ENCODE data around the gene ANKS1A. TPM values are rescaled to one million over a fixed set of nuclear protein-coding genes. Genes with fewer than 3 reads are reported as not detected.
"Not testable (repeated sequence)": the region's sequence is repeated elsewhere in the genome, so short reads cannot be mapped to it uniquely, and the experiment has no call there.

Gene ANKS1A
- total RNA-seq, 2 donors from 2014 or later: 25.3 to 26.0 TPM

- Histone ChIP-seq H3K9ac (ENCODE audit: low read depth in 2 of 2, low read length in 2 of 2) (no peak overlapping the region), H3K36me3 (no peaks in the 10 kb centered on the region)
- TF ChIP-seq CTCF (IDR thresholded peaks at IDR 0.05): no peak
Measured at GRCh38 chr6:34897130-34897529, 8.1 kb downstream of the ANKS1A start.

GRCh38 chr6:34897716-34898115, 8.7 kb downstream of the ANKS1A start:
- H3K4me3 ChIP-seq: no peak overlapping the region
- no peak for DNase-seq
- no peak for TF ChIP-seq CTCF (IDR thresholded peaks at IDR 0.05)
- H3K27me3 ChIP-seq: no peaks in the 10 kb centered on the region
- intact Hi-C loops (cut with DNase I): no loop called here
- H3K9ac ChIP-seq (ENCODE audit: low read depth in 2 of 2, low read length in 2 of 2): no peak overlapping the region
- H3K9me3 ChIP-seq: no peaks in the 10 kb centered on the region
- H3K4me1 ChIP-seq: no peaks in the 10 kb centered on the region
- H3K27ac ChIP-seq: no peak overlapping the region
- no peaks in the 10 kb centered on the region for H3K36me3 ChIP-seq

More at GRCh38 chr6:34897130-34897529, 8.1 kb downstream of the ANKS1A start:
- Histone ChIP-seq H3K4me1 (no peaks in the 10 kb centered on the region), H3K27ac (no peak overlapping the region), H3K4me3 (no peak overlapping the region), H3K27me3 (no peaks in the 10 kb centered on the region), H3K9me3 (no peaks in the 10 kb centered on the region)
- intact Hi-C loops (cut with DNase I): no loop called here
- DNase-seq: no peak

GRCh38 chr6:34899748-34900147, 10.7 kb downstream of the ANKS1A start:
- H3K27ac ChIP-seq; DNase-seq; intact Hi-C loops (cut with DNase I): not testable (repeated sequence)

GRCh38 chr6:34900321-34901031, 11.4 kb downstream of the ANKS1A start:
- no peak for TF ChIP-seq CTCF (IDR thresholded peaks at IDR 0.05)
- H3K27ac ChIP-seq: no peak overlapping the region
- H3K36me3 ChIP-seq: no peaks in the 10 kb centered on the region
- no peaks in the 10 kb centered on the region for H3K4me1 ChIP-seq
- no peaks in the 10 kb centered on the region for H3K9me3 ChIP-seq
- no peak overlapping the region for H3K4me3 ChIP-seq
- H3K27me3 ChIP-seq: no peaks in the 10 kb centered on the region
- DNase-seq: no peak
- H3K9ac ChIP-seq (ENCODE audit: low read depth in 2 of 2, low read length in 2 of 2): no peak overlapping the region
- intact Hi-C loops (cut with DNase I): no loop called here

More at GRCh38 chr6:34899748-34900147, 10.7 kb downstream of the ANKS1A start:
- not testable (repeated sequence) for H3K36me3 ChIP-seq; H3K9ac ChIP-seq (ENCODE audit: low read depth in 2 of 2, low read length in 2 of 2); H3K9me3 ChIP-seq; H3K4me1 ChIP-seq; H3K27me3 ChIP-seq; H3K4me3 ChIP-seq

- TF ChIP-seq CTCF (IDR thresholded peaks at IDR 0.05): no peak
- Histone ChIP-seq H3K27me3 (no peaks in the 10 kb centered on the region), H3K36me3 (no peaks in the 10 kb centered on the region), H3K9me3 (no peaks in the 10 kb centered on the region), H3K4me3 (no peak overlapping the region), H3K27ac (no peak overlapping the region), H3K4me1 (no peaks in the 10 kb centered on the region), H3K9ac (ENCODE audit: low read depth in 2 of 2, low read length in 2 of 2) (no peak overlapping the region)
- no peak for DNase-seq
- intact Hi-C loops (cut with DNase I): no loop called here
Measured at GRCh38 chr6:34901930-34902329, 12.9 kb downstream of the ANKS1A start.

GRCh38 chr6:34904990-34905613, 16.0 kb downstream of the ANKS1A start:
- H3K36me3 ChIP-seq: no peaks in the 10 kb centered on the region
- H3K4me1 ChIP-seq: no peaks in the 10 kb centered on the region
- no peaks in the 10 kb centered on the region for H3K9me3 ChIP-seq
- no peak for DNase-seq
- H3K27me3 ChIP-seq: no peaks in the 10 kb centered on the region
- no peak overlapping the region for H3K27ac ChIP-seq
- no peak overlapping the region for H3K9ac ChIP-seq (ENCODE audit: low read depth in 2 of 2, low read length in 2 of 2)
- TF ChIP-seq CTCF (IDR thresholded peaks at IDR 0.05): no peak
- intact Hi-C loops (cut with DNase I): no loop called here
- no peak overlapping the region for H3K4me3 ChIP-seq

Data from colonic mucosa (tissue), 4 donors.